HCT116 (cell line): Measurements from ENCODE around the gene PREB. TPM values are rescaled to one million over a fixed set of nuclear protein-coding genes. Genes with fewer than 3 reads are reported as not detected.
"Not testable (repeated sequence)": the region's sequence is repeated elsewhere in the genome, so short reads cannot be mapped to it uniquely, and the experiment has no call there.

Experiments used
- ATAC-seq: fragments of 200-7000 bp; cut with Tn5 transposase; 2 replicates; pipeline ENCODE4 v1.9.1; 2020; ENCODE audit warnings: mild to moderate bottlenecking, moderate library complexity
- BruUV-seq: library from RNA; stranded (reverse); fragments of 400-500 nt; replicated peaks from 2 replicates; lab custom pipeline; 2021; lab: Mats Ljungman, UMichigan
- CTCF ChIA-PET: fragments of 300-600 bp; sonication (Branson Sonifier 250); formaldehyde crosslinking; loops from one replicate; lab custom pipeline; 2021; ENCODE audit warnings: antibody characterized with exemption; lab: Charles Lee
- POLR2A ChIA-PET: fragments of 300-600, 350-600 bp; sonication (Branson Sonifier 250); formaldehyde crosslinking; loops from one replicate; lab custom pipeline; 2021; ENCODE audit warnings: antibody characterized with exemption; lab: Charles Lee
- RAD21 ChIA-PET, 2 experiments: fragments of 300-600 bp; sonication (Branson Sonifier 250); formaldehyde crosslinking; loops; one replicate each; lab custom pipeline; 2023; ENCODE audit warnings: low total read pairs in 2 of 2; ENCODE audit not compliant: uncharacterized antibody in 2 of 2, unreplicated experiment in 2 of 2, low non-redundant PET in 1 of 2; lab: Charles Lee
- DNase-seq: peaks from one replicate; pipeline ENCODE4 v3.0.0-alpha.2; 2010; ENCODE audit warnings: low read depth, low spot score
- H2AFZ ChIP-seq: fragments of 200-600 bp; shearing (Covaris generic), sonication (generic); 2 replicates; pipeline ENCODE4 v1.6.1; 2017; ENCODE audit warnings: low read depth, mixed run types, mixed read lengths, antibody characterized with exemption, low read length; ENCODE audit not compliant: poor library complexity, severe bottlenecking
- H3K27ac ChIP-seq: 2 replicates; pipeline ENCODE4 v1.5.1; 2012; ENCODE audit warnings: low read depth, low read length
- H3K27me3 ChIP-seq: fragments of 200-600 bp; sonication (generic); 2 replicates; pipeline ENCODE4 v1.6.1; 2016; ENCODE audit warnings: mixed run types, low read length, mixed read lengths; ENCODE audit not compliant: insufficient read depth
- H3K36me3 ChIP-seq, 2 experiments: fragments of 200-500 bp in 1 of 2; fragments of 200-600 bp in 1 of 2; sonication (Bioruptor generic) in 1 of 2; sonication (generic) in 1 of 2; 2 replicates each; pipeline versions ENCODE4 v1.5.1 to v1.6.1; 2014 to 2016; ENCODE audit warnings: low read length in 2 of 2, inconsistent platforms in 1 of 2, mixed read lengths in 1 of 2, mixed run types in 1 of 2; ENCODE audit not compliant: insufficient read depth in 2 of 2, control insufficient read depth in 1 of 2
- H3K4me1 ChIP-seq, 2 experiments: fragments of 200-600 bp in 1 of 2; sonication (generic) in 1 of 2; 2 replicates each; pipeline versions ENCODE4 v1.5.1 to v1.6.1; 2012 to 2017; ENCODE audit warnings: low read length in 2 of 2, inconsistent platforms in 1 of 2, mild to moderate bottlenecking in 1 of 2, mixed read lengths in 1 of 2, mixed run types in 1 of 2, moderate library complexity in 1 of 2; ENCODE audit not compliant: insufficient read depth in 2 of 2, control insufficient read depth in 1 of 2
- H3K4me2 ChIP-seq: fragments of 200-600 bp; sonication (generic); 2 replicates; pipeline ENCODE4 v1.6.1; 2017; ENCODE audit warnings: mixed run types, low read length, mixed read lengths
- H3K4me3 ChIP-seq, 2 experiments: fragments of 200-600 bp in 1 of 2; sonication (generic) in 1 of 2; replicated peaks in 1 of 2; 2 replicates each; pipeline ENCODE4 v1.5.1; 2011 to 2016; ENCODE audit warnings: low read length in 2 of 2, control low read depth in 1 of 2, low read depth in 1 of 2, mild to moderate bottlenecking in 1 of 2, mixed read lengths in 1 of 2, mixed run types in 1 of 2
- H3K79me2 ChIP-seq: fragments of 200-600 bp; sonication (generic); 2 replicates; pipeline ENCODE4 v1.6.1; 2017; ENCODE audit warnings: mild to moderate bottlenecking, mixed run types, low read length, moderate library complexity, mixed read lengths; ENCODE audit not compliant: insufficient read depth
- H3K9ac ChIP-seq: fragments of 200-600 bp; sonication (generic); 2 replicates; pipeline ENCODE4 v1.6.1; 2016; ENCODE audit warnings: low read length, mixed read lengths
- H3K9me2 ChIP-seq: fragments of 200-600 bp; sonication (generic), shearing (Covaris generic); 2 replicates; pipeline ENCODE4 v1.6.1; 2017; ENCODE audit warnings: mixed run types, mild to moderate bottlenecking, moderate library complexity; ENCODE audit not compliant: insufficient read depth
- H3K9me3 ChIP-seq, 2 experiments: fragments of 200-500 bp in 1 of 2; fragments of 200-600 bp in 1 of 2; sonication (Bioruptor generic) in 1 of 2; sonication (generic) in 1 of 2; 2 replicates each; pipeline ENCODE4 v1.6.1; 2014 to 2017; ENCODE audit warnings: low read length in 2 of 2, mixed read lengths in 2 of 2, inconsistent platforms in 1 of 2, low read depth in 1 of 2, mild to moderate bottlenecking in 1 of 2, mixed run types in 1 of 2, moderate library complexity in 1 of 2; ENCODE audit not compliant: control insufficient read depth in 1 of 2, insufficient read depth in 1 of 2
- H4K20me1 ChIP-seq: fragments of 200-600 bp; sonication (generic), shearing (Covaris generic); 2 replicates; pipeline ENCODE4 v1.6.1; 2017; ENCODE audit warnings: mixed run types, mild to moderate bottlenecking, moderate library complexity; ENCODE audit not compliant: insufficient read depth
- ELF1 ChIP-seq: IDR thresholded peaks from 2 replicates; pipeline ENCODE4 v1.6.1; 2012; ENCODE audit warnings: low read depth, borderline replicate concordance
- EZH2phosphoT487 ChIP-seq: fragments of 200-600 bp; IDR thresholded peaks from 2 replicates; pipeline ENCODE4 v1.6.1; 2018; ENCODE audit warnings: antibody characterized with exemption, borderline replicate concordance
- FOSL1 ChIP-seq: IDR thresholded peaks from 2 replicates; pipeline ENCODE4 v1.6.1; 2012; ENCODE audit warnings: low read depth
- intact Hi-C: fragments of 100-400 bp; cut with micrococcal nuclease; formaldehyde crosslinking; loops from 2 replicates; pipeline ENCODE4 v1.10.0; 2022
- total RNA-seq: library from RNA; stranded (reverse); gene quantifications from one replicate; pipeline ENCODE4 v1.2.1, GENCODE V29; 2021; ENCODE audit not compliant: unreplicated experiment

PREB gene
- total RNA-seq, 1 experiment from 2014 or later: 54.2 TPM

GRCh38 chr2:27175781-27176180 is 41.3 kb upstream of the PREB start:
- H4K20me1 ChIP-seq, H3K36me3 ChIP-seq, BruUV-seq, H3K27ac ChIP-seq, H3K9me2 ChIP-seq, H2AFZ ChIP-seq, H3K4me1 ChIP-seq, ATAC-seq, H3K79me2 ChIP-seq, H3K4me3 ChIP-seq, RAD21 ChIA-PET, H3K4me2 ChIP-seq, H3K9ac ChIP-seq, intact Hi-C loops, H3K9me3 ChIP-seq, DNase-seq: not testable (repeated sequence)
- ChIA-PET POLR2A (interaction anchor here (1.3 kb wide), 1 partner anchor 22 kb away, joined by 4 read pairs; no protein-coding TSS in a partner anchor), CTCF (interaction anchor here (1.0 kb wide), 1 partner anchor 15 kb away, joined by 3 read pairs; no protein-coding TSS in a partner anchor)
- peaks cover 16% of the 10 kb centered on the region; the same call in 1 of the 2 replicates for H3K27me3 ChIP-seq

- ChIA-PET CTCF (interaction anchor here (1.0 kb wide), 1 partner anchor 16 kb away, joined by 3 read pairs; no protein-coding TSS in a partner anchor), POLR2A (interaction anchor here (1.3 kb wide), 1 partner anchor 22 kb away, joined by 4 read pairs; no protein-coding TSS in a partner anchor), RAD21 (no interaction called here)
- TF ChIP-seq EZH2phosphoT487 (no peak), FOSL1 (no peak), ELF1 (no peak)
- H3K79me2 ChIP-seq: no peaks in the 10 kb centered on the region
- no TSS peak for BruUV-seq
- no peaks in the 10 kb centered on the region for H3K9me3 ChIP-seq
- H4K20me1 ChIP-seq: no peaks in the 10 kb centered on the region
- H3K27ac ChIP-seq: no peak overlapping the region
- H2AFZ ChIP-seq: no peak overlapping the region
- DNase-seq (no peak), ATAC-seq (no peak)
- H3K4me3 ChIP-seq: no peak overlapping the region
- H3K9me2 ChIP-seq: no peaks in the 10 kb centered on the region
- H3K4me2 ChIP-seq: no peak overlapping the region
- H3K9ac ChIP-seq: no peak overlapping the region
- H3K4me1 ChIP-seq: no peaks in the 10 kb centered on the region
- H3K36me3 ChIP-seq: no peaks in the 10 kb centered on the region
- intact Hi-C loops: no loop called here
- peaks cover 16% of the 10 kb centered on the region; the same call in 1 of the 2 replicates for H3K27me3 ChIP-seq
Measured at GRCh38 chr2:27175330-27175729, 40.9 kb upstream of the PREB start.
